KOPT-K1 (cell line): Measurements from ENCODE around the gene MRPL4.

Experiments
- H3K27ac ChIP-seq: fragments of 200-600 bp; sonication (generic); 2 replicates; pipeline ENCODE4 v1.5.1; 2016; ENCODE audit warnings: antibody characterized with exemption, mild to moderate bottlenecking, low read depth, low read length; ENCODE audit not compliant: poor library complexity, severe bottlenecking
- H3K36me3 ChIP-seq: fragments of 200-600 bp; sonication (generic); 2 replicates; pipeline ENCODE4 v1.5.1; 2017; ENCODE audit warnings: antibody characterized with exemption, mild to moderate bottlenecking, low read length, moderate library complexity; ENCODE audit not compliant: insufficient read depth
- H3K9me3 ChIP-seq: fragments of 200-600 bp; sonication (generic); 2 replicates; pipeline ENCODE4 v1.5.1; 2017; ENCODE audit warnings: antibody characterized with exemption, low read length, mild to moderate bottlenecking; ENCODE audit not compliant: insufficient read depth, poor library complexity, severe bottlenecking

The MRPL4 gene

DNA sequence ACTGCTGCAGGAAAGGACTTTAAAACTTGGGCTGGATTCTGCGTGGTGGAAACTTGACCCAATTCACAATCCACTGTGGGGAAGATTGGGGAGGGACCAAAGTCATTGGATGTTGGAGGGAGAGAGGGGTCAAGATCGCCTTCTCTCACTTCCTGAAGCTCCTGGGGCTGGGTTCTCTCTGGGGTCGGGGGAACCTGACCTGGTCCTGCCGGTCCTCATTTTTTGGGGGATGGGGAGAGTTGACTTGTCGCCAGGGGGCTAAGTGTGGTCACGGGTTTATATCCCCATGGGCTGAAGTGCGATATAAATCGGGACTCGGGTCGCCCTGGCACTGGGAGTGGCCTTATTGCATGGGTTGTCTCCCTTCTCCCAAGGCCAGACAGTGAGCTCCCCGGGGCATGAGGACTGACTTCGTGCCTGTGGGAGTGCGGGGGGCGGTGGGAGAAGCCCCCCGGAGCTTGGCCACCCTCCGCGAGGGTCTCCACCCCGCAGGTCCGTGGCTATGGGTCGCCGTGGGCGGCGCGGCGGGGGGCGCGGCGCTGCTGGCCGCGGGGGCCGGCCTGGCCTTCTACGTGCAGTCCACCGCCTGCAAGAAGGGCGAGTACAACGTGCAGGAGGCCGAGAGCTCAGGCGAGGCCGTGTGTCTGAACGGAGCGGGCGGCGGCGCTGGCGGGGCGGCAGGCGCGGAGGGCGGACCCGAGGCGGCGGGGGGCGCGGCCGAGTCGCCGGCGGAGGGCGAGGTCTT, 44.0 kb downstream of the MRPL4 start:
- Histone ChIP-seq H3K36me3 (no peaks in the 10 kb centered on the region), H3K9me3 (peaks cover 27% of the 10 kb centered on the region), H3K27ac (no peak overlapping the region)

DNA sequence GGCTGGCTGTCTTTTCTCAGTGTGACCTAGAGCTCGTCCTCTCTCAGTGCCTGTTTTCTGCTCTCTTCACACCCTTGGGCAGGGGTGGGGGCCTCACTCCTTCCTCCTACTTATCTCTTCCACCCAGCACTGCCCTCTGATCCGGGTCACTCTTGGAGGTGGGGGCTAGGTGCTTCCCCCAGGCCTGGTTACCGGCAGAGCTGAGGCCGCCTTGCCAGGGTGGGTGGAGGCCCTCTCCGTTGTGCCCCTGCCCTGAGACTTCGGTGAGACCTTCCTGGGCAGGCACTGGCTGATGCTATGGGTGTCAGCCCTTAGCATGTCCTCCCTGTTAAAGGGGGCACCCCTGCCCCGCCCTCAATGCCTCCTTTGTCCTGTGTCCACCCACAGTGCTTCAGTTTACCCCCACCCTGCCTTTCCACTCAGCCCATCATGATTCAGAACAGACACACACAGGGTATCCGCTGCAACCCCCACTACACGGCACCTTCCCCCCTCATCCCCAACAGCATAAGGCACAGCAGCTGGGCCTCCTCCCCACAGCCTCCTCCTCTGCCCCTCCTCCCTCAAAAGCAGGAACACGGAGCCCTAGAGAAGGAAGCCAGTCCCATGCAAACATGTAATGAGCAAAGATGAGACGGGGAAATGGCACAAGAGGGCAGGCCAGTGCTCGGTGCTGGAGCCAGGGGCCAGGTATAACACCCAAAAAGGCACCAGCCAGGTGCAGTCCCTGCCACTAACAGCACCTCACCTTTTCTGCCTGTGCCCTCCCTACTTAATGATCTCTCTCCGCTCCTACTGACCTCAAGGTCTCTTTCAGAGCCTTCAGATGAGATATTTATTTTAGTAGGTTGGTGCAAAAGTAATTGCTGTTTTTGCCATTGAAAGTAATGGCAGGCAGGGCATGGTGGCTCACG, 47.8 kb downstream of the MRPL4 start:
- Histone ChIP-seq H3K36me3 (peaks cover 3% of the 10 kb centered on the region; the same call in 1 of the 2 replicates), H3K9me3 (no peaks in the 10 kb centered on the region), H3K27ac (no peak overlapping the region)

DNA sequence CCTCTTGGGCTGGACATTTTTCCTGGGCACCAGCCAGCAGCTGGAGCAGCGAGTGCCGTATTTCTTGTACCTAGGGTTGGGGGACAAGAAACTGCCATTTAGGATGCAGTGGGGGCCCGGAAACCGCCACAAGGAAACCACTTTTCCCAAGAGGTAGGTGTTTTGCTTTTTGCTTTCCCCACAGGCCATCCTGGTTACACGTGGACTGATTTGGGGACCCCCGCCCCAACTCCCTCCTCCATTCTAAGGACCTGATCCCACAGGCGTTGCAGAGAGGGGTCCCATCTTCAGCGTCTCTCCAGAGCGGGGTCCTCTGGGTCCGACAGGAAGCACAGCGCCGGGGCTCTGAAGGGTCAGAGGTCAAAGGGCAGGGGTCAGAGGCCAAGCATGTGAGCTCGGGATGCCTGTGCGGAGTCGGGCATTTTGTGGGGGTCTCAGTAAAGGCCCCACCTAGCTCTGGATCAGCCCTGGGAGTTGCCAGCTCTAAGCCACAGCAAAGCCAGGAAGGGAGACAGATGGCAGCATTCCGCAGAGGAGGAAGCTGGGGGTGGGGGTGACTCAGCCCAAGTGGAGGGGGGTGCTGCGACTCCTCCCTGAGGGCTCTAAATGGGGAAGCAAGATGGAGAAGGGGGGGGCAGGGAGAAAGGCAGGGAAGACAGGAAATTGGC, 53.3 kb downstream of the MRPL4 start:
- no peaks in the 10 kb centered on the region for H3K9me3 ChIP-seq
- peaks cover 27% of the 10 kb centered on the region; the same call in 1 of the 2 replicates for H3K36me3 ChIP-seq
- no peak overlapping the region for H3K27ac ChIP-seq

DNA sequence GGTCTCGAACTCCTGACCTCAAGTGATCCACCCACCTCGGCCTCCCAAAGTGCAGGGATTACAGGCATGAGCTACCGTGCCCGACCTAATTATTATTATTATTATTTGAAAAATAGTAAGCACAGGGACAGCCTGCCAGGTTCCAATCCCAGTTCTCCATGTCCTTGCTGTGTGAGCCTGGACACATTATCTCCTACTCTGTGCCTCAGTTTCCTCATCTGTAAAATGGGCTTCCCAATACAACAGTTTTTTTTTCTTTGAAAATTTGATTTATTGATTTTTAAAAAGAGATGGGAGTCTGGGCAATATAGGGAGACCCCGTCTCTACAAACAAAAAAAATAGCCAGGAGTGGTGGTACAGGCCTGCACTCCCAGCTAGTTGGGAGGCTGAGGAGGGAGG, 54.3 kb downstream of the MRPL4 start:
- Histone ChIP-seq H3K36me3 (peaks cover 36% of the 10 kb centered on the region; the same call in 1 of the 2 replicates), H3K9me3 (no peaks in the 10 kb centered on the region), H3K27ac (no peak overlapping the region)

DNA sequence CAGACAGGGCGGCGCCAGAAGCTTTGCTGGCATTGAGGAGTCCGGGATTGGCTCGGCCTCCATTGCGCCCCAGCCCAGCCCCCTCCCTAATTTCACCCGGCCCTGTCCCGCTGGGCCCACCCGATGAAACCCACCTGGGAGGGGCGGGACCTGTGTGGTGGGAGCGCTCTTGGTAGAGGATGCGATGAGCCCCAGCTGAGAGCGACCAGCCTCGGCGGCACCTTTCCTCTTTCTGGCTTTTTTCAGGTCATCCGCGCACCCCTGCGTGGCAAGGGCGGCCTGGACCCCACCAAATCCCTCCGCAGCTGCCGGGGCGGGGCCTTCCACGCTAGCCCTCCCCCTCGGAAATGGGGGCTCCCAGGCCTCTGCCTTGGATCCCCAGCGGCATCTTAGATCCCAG, 57.4 kb downstream of the MRPL4 start, which contains the start of gene ZGLP1:
TSS of gene ZGLP1 (minus strand) at position 393 of the 400 bp plus-strand sequence.
- no peaks in the 10 kb centered on the region for H3K9me3 ChIP-seq
- H3K27ac ChIP-seq, result no peak within 1 kb of the TSS
- peaks cover 36% of the 10 kb centered on the region; the same call in 1 of the 2 replicates for H3K36me3 ChIP-seq
